ENCODE measurements around the gene CD300E.
"Not testable (repeated sequence)": the region's sequence is repeated elsewhere in the genome, so short reads cannot be mapped to it uniquely, and the experiment has no call there.

The CD300E gene

GRCh38 chr17:74598346-74599022, 25.1 kb downstream of the CD300E start:
- no peak for DNase-seq (ENCODE audit: low read depth)

- DNase-seq (ENCODE audit: low read depth): no peak
Measured at GRCh38 chr17:74597069-74597790, 26.3 kb downstream of the CD300E start.

GRCh38 chr17:74595037-74595750, 28.3 kb downstream of the CD300E start:
- no peak for DNase-seq (ENCODE audit: low read depth)

- no peak for DNase-seq (ENCODE audit: low read depth)
Measured at GRCh38 chr17:74592087-74592990, 31.2 kb downstream of the CD300E start, which contains the start of gene CD300LD. Gene CD300LD (minus strand): TSS chr17:74592283. CDS start chr17:74592202, 81 bp downstream.

- DNase-seq (ENCODE audit: low read depth): no peak
Measured at GRCh38 chr17:74591503-74591902, 32.0 kb downstream of the CD300E start.

GRCh38 chr17:74585711-74586110, 37.8 kb downstream of the CD300E start:
- no peak for DNase-seq (ENCODE audit: low read depth)

- no peak for DNase-seq (ENCODE audit: low read depth)
Measured at GRCh38 chr17:74584292-74585060, 39.1 kb downstream of the CD300E start.

- no peak for DNase-seq (ENCODE audit: low read depth)
Measured at GRCh38 chr17:74582633-74583032, 40.9 kb downstream of the CD300E start.

GRCh38 chr17:74579900-74580299, 43.6 kb downstream of the CD300E start:
- no peak for DNase-seq (ENCODE audit: low read depth)

- DNase-seq (ENCODE audit: low read depth): no peak
Measured at GRCh38 chr17:74578979-74579378, 44.6 kb downstream of the CD300E start.

- no peak for DNase-seq (ENCODE audit: low read depth)
Measured at GRCh38 chr17:74574489-74575142, 48.9 kb downstream of the CD300E start.

GRCh38 chr17:74573635-74574034, 49.9 kb downstream of the CD300E start:
- DNase-seq (ENCODE audit: low read depth): not testable (repeated sequence)

- no peak for DNase-seq (ENCODE audit: low read depth)
Measured at GRCh38 chr17:74573169-74573568, 50.4 kb downstream of the CD300E start.

- no peak for DNase-seq (ENCODE audit: low read depth)
Measured at GRCh38 chr17:74571621-74572270, 51.8 kb downstream of the CD300E start.

- peak; percentile 43 for DNase-seq (ENCODE audit: low read depth)
Measured at GRCh38 chr17:74569020-74570003, 54.2 kb downstream of the CD300E start.

- DNase-seq (ENCODE audit: low read depth): no peak
Measured at GRCh38 chr17:74568106-74568873, 55.2 kb downstream of the CD300E start.

GRCh38 chr17:74567397-74567796, 56.1 kb downstream of the CD300E start, which contains the start of gene CD300H:
Gene CD300H (minus strand): TSS chr17:74567509.
- no peak for DNase-seq (ENCODE audit: low read depth)
